PFSK-1 (cell line): ENCODE measurements around the gene HOXB3.

Source experiments
- REST ChIP-seq, 2 experiments: IDR thresholded peaks; 2 replicates each; pipeline versions ENCODE4 v1.6.1 to v1.8.0; 2011 to 2012; ENCODE audit warnings: low read depth in 2 of 2, low read length in 2 of 2, control low read depth in 1 of 2, inconsistent platforms in 1 of 2, mild to moderate bottlenecking in 1 of 2, moderate library complexity in 1 of 2; ENCODE audit not compliant: insufficient read depth in 1 of 2
- SIN3A ChIP-seq: IDR thresholded peaks from 2 replicates; pipeline ENCODE4 v1.6.1; 2012; ENCODE audit warnings: mild to moderate bottlenecking, low read length, moderate library complexity, borderline replicate concordance; ENCODE audit not compliant: insufficient read depth
- TAF1 ChIP-seq: IDR thresholded peaks from 2 replicates; pipeline ENCODE4 v1.6.1; 2012; ENCODE audit warnings: low read length, control low read depth, borderline replicate concordance; ENCODE audit not compliant: insufficient read depth

- TF ChIP-seq REST (IDR thresholded peaks at IDR 0.05; ENCODE audit: insufficient read depth in 1 of 2, low read depth in 2 of 2, low read length in 2 of 2), result no peak
- TF ChIP-seq SIN3A, result no peak
- no peak for TF ChIP-seq TAF1
These were observed 47.6 kb upstream of the HOXB3 start for GRCh38 chr17:48637323-48638260.
